GM20000 (cell line): ENCODE results near the gene MTA3.
"Not testable (repeated sequence)": the region's sequence is repeated elsewhere in the genome, so short reads cannot be mapped to it uniquely, and the experiment has no call there.

Experiments used
- DNase-seq: peaks from one replicate; pipeline ENCODE4 v3.0.0; 2012; ENCODE audit warnings: low spot score
- TF ChIP-seq, protein P1 (sequence below): IDR thresholded peaks from 2 replicates; pipeline ENCODE4 v1.5.1; 2012; ENCODE audit warnings: mild to moderate bottlenecking, control low read depth; ENCODE audit errors: extremely low read depth, missing control alignments

MTA3 gene

DNA sequence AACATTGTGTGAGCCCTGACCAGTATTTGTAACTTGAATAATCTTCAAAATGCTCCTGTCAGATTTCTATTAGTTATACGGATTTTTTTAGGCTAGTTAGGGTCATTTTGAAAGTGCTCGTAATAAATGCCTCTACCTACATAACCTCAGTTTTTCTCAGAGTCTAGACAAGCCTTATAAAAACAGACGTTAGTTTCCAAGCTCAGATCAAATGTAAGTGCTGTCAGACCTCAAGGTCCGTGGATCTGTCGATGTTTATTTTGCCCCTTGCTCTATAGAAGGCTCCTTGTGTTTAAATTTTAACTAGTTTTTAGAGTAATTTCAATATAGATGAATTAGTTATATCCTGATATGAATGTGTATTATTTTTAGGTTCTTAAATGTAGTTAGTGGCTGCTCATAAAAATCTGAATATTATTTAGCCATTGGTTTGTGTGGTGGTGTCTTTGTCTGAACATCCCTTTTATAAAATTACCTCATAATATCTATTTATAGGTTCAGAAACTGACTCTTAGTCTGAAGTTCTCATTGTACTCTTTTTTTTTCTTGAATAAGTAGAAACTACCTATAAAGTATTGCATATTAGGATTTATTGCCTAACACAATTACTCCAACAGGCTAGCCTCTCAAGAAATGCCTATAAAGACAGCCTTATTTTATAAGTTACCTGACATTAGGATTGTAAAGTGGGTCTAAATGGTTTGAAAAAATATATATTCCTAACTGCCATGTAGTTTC, 71.1 kb downstream of the MTA3 start:
- peak; percentile 53 for DNase-seq
- TF ChIP-seq, protein P1, sequence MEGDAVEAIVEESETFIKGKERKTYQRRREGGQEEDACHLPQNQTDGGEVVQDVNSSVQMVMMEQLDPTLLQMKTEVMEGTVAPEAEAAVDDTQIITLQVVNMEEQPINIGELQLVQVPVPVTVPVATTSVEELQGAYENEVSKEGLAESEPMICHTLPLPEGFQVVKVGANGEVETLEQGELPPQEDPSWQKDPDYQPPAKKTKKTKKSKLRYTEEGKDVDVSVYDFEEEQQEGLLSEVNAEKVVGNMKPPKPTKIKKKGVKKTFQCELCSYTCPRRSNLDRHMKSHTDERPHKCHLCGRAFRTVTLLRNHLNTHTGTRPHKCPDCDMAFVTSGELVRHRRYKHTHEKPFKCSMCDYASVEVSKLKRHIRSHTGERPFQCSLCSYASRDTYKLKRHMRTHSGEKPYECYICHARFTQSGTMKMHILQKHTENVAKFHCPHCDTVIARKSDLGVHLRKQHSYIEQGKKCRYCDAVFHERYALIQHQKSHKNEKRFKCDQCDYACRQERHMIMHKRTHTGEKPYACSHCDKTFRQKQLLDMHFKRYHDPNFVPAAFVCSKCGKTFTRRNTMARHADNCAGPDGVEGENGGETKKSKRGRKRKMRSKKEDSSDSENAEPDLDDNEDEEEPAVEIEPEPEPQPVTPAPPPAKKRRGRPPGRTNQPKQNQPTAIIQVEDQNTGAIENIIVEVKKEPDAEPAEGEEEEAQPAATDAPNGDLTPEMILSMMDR = no peak

DNA sequence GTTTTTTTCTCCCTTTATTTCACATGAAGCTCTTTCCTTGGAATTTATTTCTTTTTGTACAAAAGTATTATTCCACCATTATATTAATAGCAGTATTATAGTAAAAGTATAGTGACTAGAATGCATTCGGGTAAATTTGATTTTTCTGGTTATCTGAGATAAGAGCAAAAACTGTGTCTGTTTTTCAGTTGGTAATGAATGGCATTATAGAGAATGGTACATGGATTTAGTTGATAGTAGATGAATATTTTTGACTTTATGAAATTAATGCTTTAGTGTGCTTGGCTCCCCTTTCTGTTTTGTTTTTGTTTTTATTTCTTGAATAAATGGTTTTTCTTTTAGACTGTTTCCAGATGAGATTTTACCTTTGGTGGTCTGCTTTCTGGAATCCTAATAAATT, 71.8 kb downstream of the MTA3 start:
- TF ChIP-seq, protein P1 = no peak
- DNase-seq = no peak

DNA sequence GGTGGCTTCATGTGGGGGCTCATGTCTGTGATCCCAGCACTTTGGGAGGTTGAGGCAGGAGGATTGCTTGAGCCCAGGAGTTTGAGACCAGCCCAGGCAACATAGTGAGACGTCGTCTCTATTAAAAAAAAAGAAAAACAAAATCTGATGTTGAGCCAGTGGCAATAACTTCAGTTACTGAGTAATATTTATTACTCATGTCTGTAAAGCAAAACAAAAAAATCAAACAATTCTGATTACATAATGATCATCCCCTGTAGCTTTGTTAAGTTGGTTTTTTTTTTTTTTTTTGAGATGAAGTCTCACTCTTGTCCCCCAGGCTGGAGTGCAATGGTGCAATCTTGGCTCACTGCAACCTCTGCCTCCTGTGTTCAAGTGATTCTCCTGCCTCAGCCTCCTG, 73.9 kb downstream of the MTA3 start:
- DNase-seq = not testable (repeated sequence)

DNA sequence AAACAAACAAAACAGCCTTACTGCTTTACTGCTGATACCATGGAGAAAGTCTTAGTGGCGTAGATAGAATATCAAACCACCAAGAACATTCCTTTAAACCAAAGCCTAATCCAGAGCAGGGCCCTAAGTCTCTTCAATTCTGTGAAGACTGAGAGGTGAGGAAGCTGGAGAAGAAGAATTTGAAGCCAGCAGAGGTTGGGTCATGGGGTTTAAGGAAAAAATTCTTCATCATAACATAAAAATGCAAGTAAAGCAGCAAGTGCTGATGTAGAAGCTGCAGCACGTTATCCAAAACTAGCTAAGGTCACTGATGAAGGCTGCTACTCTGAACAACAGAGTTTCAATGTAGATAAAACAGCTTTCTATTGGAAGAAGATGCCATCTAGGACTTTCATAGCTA, 77.1 kb downstream of the MTA3 start:
- TF ChIP-seq, protein P1 = no peak

GRCh38 chr2:42648796-42649195, 80.4 kb downstream of the MTA3 start:
- no peak for DNase-seq
- TF ChIP-seq, protein P1 = no peak

More for the DNA sequence above, 77.1 kb downstream of the MTA3 start:
- DNase-seq = no peak

DNA sequence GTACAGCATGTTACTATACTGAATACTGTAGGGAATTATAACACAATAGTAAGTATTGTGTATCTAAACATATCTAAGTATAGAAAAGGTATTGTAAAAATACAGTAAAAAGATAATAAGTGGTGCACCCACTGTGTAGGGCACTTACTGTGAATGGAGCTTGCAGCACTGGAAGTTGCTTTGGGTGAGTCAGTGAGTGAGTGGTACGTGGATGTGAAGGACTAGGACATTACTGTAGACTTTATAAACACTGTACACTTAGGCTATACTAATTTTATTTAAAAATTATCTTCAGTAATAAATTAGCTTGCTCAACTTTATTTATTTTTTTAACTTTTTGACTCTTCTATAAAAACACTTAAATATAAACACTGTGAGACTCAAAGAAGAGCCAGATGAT, 82.6 kb downstream of the MTA3 start:
- no peak for DNase-seq
- TF ChIP-seq, protein P1 = no peak

- no peak for DNase-seq
- TF ChIP-seq, protein P1 = no peak
Measured at GRCh38 chr2:42652086-42652485, 83.7 kb downstream of the MTA3 start.

GRCh38 chr2:42653039-42653438, 84.6 kb downstream of the MTA3 start:
- TF ChIP-seq, protein P1 = no peak
- no peak for DNase-seq
